EL (cell line): ENCODE results near the gene PNLIPRP2.

Experiments
- DNase-seq: peaks from one replicate; pipeline ENCODE4 v3.0.0-alpha.2; 2016

Gene PNLIPRP2

GRCh38 chr10:116620423-116621400 is at the start of gene PNLIPRP2:
Gene PNLIPRP2 (plus strand): TSS chr10:116620953.
- DNase-seq: no peak

- DNase-seq: no peak
Measured at GRCh38 chr10:116574797-116575196, 46.0 kb upstream of the PNLIPRP2 start.

- DNase-seq: no peak
Measured at GRCh38 chr10:116587878-116588591, 32.7 kb upstream of the PNLIPRP2 start.

- DNase-seq: no peak
Measured at GRCh38 chr10:116588995-116589394, 31.8 kb upstream of the PNLIPRP2 start.

- DNase-seq: no peak
Measured at GRCh38 chr10:116589926-116590325, 30.8 kb upstream of the PNLIPRP2 start.

GRCh38 chr10:116590590-116591444 is 29.9 kb upstream of the PNLIPRP2 start, which contains the start of gene PNLIPRP1:
Gene PNLIPRP1 (plus strand): TSS chr10:116590959. CDS start chr10:116591130, 171 bp downstream.
- DNase-seq: no peak

- no peak for DNase-seq
Measured at GRCh38 chr10:116593139-116593740, 27.5 kb upstream of the PNLIPRP2 start.

GRCh38 chr10:116594525-116595035 is 26.2 kb upstream of the PNLIPRP2 start:
- DNase-seq: no peak

GRCh38 chr10:116596062-116596461 is 24.7 kb upstream of the PNLIPRP2 start:
- DNase-seq: no peak

- DNase-seq: no peak
Measured at GRCh38 chr10:116597543-116597942, 23.2 kb upstream of the PNLIPRP2 start.

- no peak for DNase-seq
Measured at GRCh38 chr10:116598329-116598728, 22.4 kb upstream of the PNLIPRP2 start.

- DNase-seq: no peak
Measured at GRCh38 chr10:116599991-116600390, 20.8 kb upstream of the PNLIPRP2 start.

GRCh38 chr10:116602648-116603400 is 17.9 kb upstream of the PNLIPRP2 start:
- no peak for DNase-seq

- no peak for DNase-seq
Measured at GRCh38 chr10:116606061-116606483, 14.7 kb upstream of the PNLIPRP2 start.

- DNase-seq: no peak
Measured at GRCh38 chr10:116607336-116607735, 13.4 kb upstream of the PNLIPRP2 start.

- DNase-seq: no peak
Measured at GRCh38 chr10:116608686-116609594, 11.8 kb upstream of the PNLIPRP2 start.

- DNase-seq: no peak
Measured at GRCh38 chr10:116610443-116611152, 10.2 kb upstream of the PNLIPRP2 start.

GRCh38 chr10:116611153-116611545 is 9.6 kb upstream of the PNLIPRP2 start:
- no peak for DNase-seq

- DNase-seq: no peak
Measured at GRCh38 chr10:116612107-116612769, 8.5 kb upstream of the PNLIPRP2 start.
